Fibroblast of the aortic adventitia (primary cell): ENCODE data around the gene LDHA. TPM values are rescaled to one million over a fixed set of nuclear protein-coding genes. Genes with fewer than 3 reads are reported as not detected.

Experiments used
- DNase-seq: peaks from one replicate; pipeline ENCODE4 v3.0.0-alpha.2; 2010; ENCODE audit warnings: low read depth
- H3K4me3 ChIP-seq: 2 replicates; pipeline ENCODE4 v1.5.1; 2011; ENCODE audit warnings: low read depth, mild to moderate bottlenecking, control low read depth, low read length, moderate library complexity
- total RNA-seq: library from RNA; depleted of rRNA; stranded (reverse); fragments of >200 nt; gene quantifications from 2 replicates; pipeline ENCODE4 v1.2.3, GENCODE V29; 2012; ENCODE audit warnings: low replicate concordance
- TF ChIP-seq, protein P1 (sequence below): IDR thresholded peaks from 2 replicates; pipeline ENCODE4 v1.5.1; 2011; ENCODE audit warnings: mild to moderate bottlenecking, low read length, control low read depth, inconsistent platforms; ENCODE audit not compliant: insufficient read depth

LDHA gene
- total RNA-seq, 1 donor, result 1,021 TPM

DNA sequence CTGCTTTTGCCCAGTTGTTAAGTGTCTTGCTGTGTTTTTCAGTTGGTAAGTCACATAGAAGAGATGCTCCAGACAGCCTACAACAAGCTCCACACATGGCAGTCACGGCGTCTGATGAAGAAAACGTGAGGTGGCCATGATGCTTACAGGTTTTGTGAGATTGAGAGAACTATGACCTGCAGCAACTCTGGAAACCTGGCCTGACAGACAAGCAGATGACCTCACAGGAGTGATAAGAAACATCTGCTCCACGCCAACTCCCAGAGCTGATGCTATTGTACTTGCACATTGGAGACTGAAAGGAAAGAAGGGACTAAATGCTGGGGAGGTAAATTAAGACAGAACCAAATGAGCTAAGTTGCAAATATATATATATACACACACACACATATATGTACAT is 28.6 kb upstream of the LDHA start:
- TF ChIP-seq, protein P1, sequence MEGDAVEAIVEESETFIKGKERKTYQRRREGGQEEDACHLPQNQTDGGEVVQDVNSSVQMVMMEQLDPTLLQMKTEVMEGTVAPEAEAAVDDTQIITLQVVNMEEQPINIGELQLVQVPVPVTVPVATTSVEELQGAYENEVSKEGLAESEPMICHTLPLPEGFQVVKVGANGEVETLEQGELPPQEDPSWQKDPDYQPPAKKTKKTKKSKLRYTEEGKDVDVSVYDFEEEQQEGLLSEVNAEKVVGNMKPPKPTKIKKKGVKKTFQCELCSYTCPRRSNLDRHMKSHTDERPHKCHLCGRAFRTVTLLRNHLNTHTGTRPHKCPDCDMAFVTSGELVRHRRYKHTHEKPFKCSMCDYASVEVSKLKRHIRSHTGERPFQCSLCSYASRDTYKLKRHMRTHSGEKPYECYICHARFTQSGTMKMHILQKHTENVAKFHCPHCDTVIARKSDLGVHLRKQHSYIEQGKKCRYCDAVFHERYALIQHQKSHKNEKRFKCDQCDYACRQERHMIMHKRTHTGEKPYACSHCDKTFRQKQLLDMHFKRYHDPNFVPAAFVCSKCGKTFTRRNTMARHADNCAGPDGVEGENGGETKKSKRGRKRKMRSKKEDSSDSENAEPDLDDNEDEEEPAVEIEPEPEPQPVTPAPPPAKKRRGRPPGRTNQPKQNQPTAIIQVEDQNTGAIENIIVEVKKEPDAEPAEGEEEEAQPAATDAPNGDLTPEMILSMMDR, result no peak
- no peak overlapping the region for H3K4me3 ChIP-seq
- no peak for DNase-seq

DNA sequence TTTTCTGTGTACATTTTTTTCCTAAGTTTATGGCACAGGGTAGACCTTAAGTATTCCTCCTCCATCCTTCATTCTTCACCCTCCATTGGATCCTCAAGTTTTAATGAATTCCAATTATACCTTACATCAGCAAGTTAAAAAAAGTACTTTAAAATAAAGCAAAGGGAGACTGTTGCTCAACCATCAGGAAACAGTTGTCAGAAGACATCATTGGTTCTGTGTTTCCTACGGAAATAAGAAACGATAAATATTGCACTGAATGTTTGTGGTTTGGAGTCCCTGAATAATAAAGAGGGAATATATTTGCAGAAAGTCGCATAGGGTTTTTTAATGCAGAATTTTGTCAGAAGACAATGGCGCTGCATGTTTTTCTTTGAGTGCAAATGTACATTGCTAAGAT is 28.1 kb upstream of the LDHA start:
- no peak for DNase-seq
- TF ChIP-seq, protein P1, result no peak
- no peak overlapping the region for H3K4me3 ChIP-seq

GRCh38 chr11:18367431-18367830 is 26.9 kb upstream of the LDHA start:
- no peak overlapping the region for H3K4me3 ChIP-seq
- no peak for DNase-seq
- TF ChIP-seq, protein P1, result no peak

DNA sequence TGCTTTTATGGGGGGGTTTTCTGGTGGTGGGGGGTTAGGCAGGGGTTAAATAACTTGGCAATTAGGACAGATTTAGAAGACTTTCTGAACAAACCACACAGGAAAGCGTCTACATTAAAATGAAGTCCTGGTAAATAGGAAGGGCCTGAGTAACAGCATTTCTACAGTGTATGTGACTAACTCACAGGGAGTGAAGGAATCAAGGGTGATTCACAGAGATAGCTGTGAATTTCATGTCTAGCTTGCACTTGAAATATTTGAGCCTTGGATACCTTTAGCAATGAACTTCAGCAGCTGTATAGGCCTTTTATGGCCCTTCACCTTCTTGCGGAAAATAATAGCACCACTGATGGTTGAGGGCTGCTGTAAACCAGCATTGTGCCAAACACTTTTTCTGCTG is 26.1 kb upstream of the LDHA start:
- TF ChIP-seq, protein P1, result no peak
- no peak overlapping the region for H3K4me3 ChIP-seq
- peak; percentile 58 for DNase-seq

DNA sequence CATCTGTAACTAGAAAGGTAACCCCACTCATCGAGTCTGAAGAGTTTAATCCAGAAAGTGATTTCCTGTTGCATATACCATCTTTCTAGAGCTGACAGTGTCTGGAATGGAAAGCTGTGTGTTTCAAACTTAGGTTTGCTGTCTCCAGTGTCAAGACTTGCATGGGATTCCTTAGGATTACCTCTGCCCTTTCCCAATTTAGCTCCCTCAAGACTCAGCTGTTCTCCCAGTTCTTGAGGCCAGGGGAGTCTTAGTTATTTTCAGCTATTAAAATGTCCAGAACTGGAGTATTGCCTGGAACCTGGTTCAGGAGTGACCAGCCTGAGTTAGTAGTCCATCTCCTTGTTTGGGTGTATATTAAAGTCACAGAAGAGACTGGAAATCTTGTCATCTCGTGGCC is 25.0 kb upstream of the LDHA start:
- TF ChIP-seq, protein P1, result no peak
- H3K4me3 ChIP-seq, result no peak overlapping the region
- DNase-seq, result no peak

DNA sequence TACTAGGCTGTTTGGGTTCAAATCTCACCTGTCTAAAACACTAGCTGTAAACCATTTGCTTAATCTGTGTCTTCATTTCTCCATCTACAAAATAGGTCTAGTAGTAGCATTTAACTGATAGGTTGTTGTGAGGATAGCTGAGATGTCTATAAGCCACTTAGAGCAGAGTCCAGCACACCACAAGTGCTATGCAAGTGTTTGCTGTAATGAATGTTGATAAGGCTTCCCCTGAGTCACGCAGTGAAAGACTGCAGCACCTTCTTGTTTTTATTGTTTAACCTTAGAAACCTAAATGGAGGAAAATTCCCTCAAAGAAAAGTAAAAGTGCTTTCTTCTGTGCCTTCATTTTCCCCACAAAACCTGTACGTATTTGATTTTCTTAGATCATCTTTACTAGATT is 23.1 kb upstream of the LDHA start:
- TF ChIP-seq, protein P1, result no peak
- no peak overlapping the region for H3K4me3 ChIP-seq
- no peak for DNase-seq

DNA sequence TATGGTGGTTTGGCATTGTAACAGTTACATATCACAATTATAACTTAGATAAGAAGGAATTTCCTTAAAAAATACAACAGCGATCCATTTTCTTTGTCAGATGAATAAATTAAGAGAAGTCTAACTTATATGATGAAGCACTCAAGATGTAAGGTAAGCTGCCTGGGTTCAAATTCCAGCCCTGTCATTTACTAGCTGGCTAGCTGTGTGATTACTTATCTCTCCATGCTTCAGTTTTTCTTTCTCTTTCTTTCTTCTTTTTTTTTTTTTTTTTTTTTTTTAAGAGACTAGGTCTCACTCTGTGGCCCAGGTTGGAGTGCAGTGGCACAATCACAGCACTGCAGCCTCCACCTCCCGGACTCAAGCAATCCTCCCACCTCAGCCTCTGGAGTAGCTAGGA is 22.2 kb upstream of the LDHA start:
- no peak overlapping the region for H3K4me3 ChIP-seq
- no peak for DNase-seq
- TF ChIP-seq, protein P1, result no peak
